GM12801 (cell line): ENCODE data around the gene VCX3A.

Experiments used
- CTCF ChIP-seq: IDR thresholded peaks from one replicate; pipeline ENCODE4 v1.5.1; 2011; ENCODE audit warnings: control low read depth; ENCODE audit not compliant: insufficient read length; ENCODE audit errors: extremely low read depth

VCX3A gene

GRCh38 chrX:6526564-6527136 is 8.3 kb downstream of the VCX3A start:
- TF ChIP-seq CTCF = no peak

GRCh38 chrX:6517376-6517775 is 17.5 kb downstream of the VCX3A start:
- no peak for TF ChIP-seq CTCF

DNA sequence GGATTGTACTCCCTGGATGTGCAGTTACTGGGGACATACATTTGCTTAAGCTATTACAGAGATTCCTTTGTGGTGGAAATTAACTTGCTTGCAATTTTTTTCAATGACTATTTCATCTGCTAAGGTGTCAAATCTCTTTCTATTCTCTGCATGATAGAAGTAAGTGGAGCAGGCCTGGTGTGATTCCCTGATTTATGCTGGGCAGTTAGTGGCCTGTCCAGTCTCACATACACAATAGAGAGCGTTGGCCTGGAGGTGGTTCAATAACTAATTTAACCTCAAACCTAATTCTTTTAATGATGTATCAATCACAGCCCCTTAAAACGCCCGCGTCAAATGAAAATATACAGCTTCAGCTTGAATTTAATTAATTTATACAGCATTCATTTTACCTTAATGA is 28.5 kb downstream of the VCX3A start:
- TF ChIP-seq CTCF = no peak

GRCh38 chrX:6505960-6506359 is 29.0 kb downstream of the VCX3A start:
- no peak for TF ChIP-seq CTCF

GRCh38 chrX:6500719-6501118 is 34.2 kb downstream of the VCX3A start:
- TF ChIP-seq CTCF = no peak

DNA sequence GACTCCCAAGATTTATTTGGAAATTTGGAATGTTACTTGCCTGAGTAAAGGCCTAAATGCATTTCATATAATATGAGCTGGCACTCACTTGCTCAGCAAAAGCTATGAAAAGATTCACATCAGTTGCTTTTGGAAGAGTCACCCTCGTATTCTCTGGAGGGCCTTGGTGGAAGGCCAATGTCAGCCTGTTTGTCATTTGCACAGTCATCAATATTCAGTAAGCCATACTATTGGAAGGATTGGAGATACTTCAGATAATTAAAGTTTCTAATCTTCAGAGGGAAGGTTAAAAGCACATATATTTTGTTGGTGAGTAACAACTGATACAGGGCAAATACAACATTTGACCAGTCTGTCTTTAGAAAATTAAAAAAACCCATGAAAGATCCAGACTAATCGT is 36.6 kb downstream of the VCX3A start:
- TF ChIP-seq CTCF = no peak
